Smooth muscle cell (in vitro differentiated cells): ENCODE data around the gene VTI1A. TPM values are rescaled to one million over a fixed set of nuclear protein-coding genes. Genes with fewer than 3 reads are reported as not detected.

Experiments
- DNase-seq: peaks from one replicate; lab custom pipeline; 2025; ENCODE audit not compliant: unreplicated experiment; lab: John Stamatoyannopoulos, UW
- H2AFZ ChIP-seq: fragments of 200-600 bp; sonication (generic); 2 replicates; pipeline ENCODE4 v1.6.0; 2016; ENCODE audit warnings: antibody characterized with exemption, low read depth, mild to moderate bottlenecking
- H3F3A ChIP-seq: fragments of 200-600 bp; sonication (generic); 2 replicates; pipeline ENCODE4 v1.6.0; 2017; ENCODE audit warnings: antibody characterized with exemption, low read depth
- H3K27ac ChIP-seq: fragments of 200-600 bp; sonication (generic); 2 replicates; pipeline ENCODE4 v1.5.1; 2016; ENCODE audit warnings: low read depth, mild to moderate bottlenecking
- H3K27me3 ChIP-seq: fragments of 200-600 bp; sonication (generic); 2 replicates; pipeline ENCODE4 v1.6.1; 2016; ENCODE audit warnings: low read depth, mild to moderate bottlenecking
- H3K36me3 ChIP-seq: fragments of 200-600 bp; sonication (generic); 2 replicates; pipeline ENCODE4 v1.5.1; 2016; ENCODE audit warnings: low read depth
- H3K4me1 ChIP-seq: fragments of 200-600 bp; sonication (generic); 2 replicates; pipeline ENCODE4 v1.5.1; 2016; ENCODE audit warnings: low read depth
- H3K4me2 ChIP-seq: fragments of 200-600 bp; sonication (generic); 2 replicates; pipeline ENCODE4 v1.6.0; 2016; ENCODE audit warnings: mild to moderate bottlenecking
- H3K4me3 ChIP-seq: fragments of 200-600 bp; sonication (generic); 2 replicates; pipeline ENCODE4 v1.5.1; 2016; ENCODE audit warnings: mild to moderate bottlenecking
- H3K79me2 ChIP-seq: fragments of 200-600 bp; sonication (generic); 2 replicates; pipeline ENCODE4 v1.6.0; 2016; ENCODE audit warnings: low read depth, mild to moderate bottlenecking
- H3K9ac ChIP-seq: fragments of 200-600 bp; sonication (generic); 2 replicates; pipeline ENCODE4 v1.6.0; 2016; ENCODE audit warnings: low read depth
- H3K9me3 ChIP-seq: fragments of 200-600 bp; sonication (generic); replicated peaks from 2 replicates; pipeline ENCODE4 v1.5.1; 2016; ENCODE audit warnings: low read depth
- H4K20me1 ChIP-seq: fragments of 200-600 bp; sonication (generic); 2 replicates; pipeline ENCODE4 v1.6.0; 2016; ENCODE audit warnings: low read depth
- WGBS: methylation state at CpG from one replicate; pipeline ENCODE4 v1.1.7; 2016; ENCODE audit warnings: low lambda C conversion rate; 5-methylcytosine and 5-hydroxymethylcytosine counted together
- polyA plus RNA-seq: library from polyadenylated mRNA; unstranded; fragments of >200 nt; fragmentation: Nextera tagmentation; extraction: Ambion mirVana; gene quantifications from 2 replicates; pipeline ENCODE4 v1.2.1, GENCODE V29; 2016
- total RNA-seq: library from RNA; depleted of rRNA; stranded (reverse); fragments of >200 nt; gene quantifications from 2 replicates; pipeline ENCODE4 v1.2.3, GENCODE V29; 2014
- TF ChIP-seq, protein P1 (sequence below): fragments of 200-600 bp; sonication (generic); IDR thresholded peaks from 2 replicates; pipeline ENCODE4 v1.5.1; 2017; ENCODE audit warnings: borderline replicate concordance, mild to moderate bottlenecking, antibody characterized with exemption; ENCODE audit not compliant: insufficient read depth, poor library complexity, severe bottlenecking

VTI1A gene
- total and polyA plus RNA-seq, 2 experiments from 2014 or later: 14.0 to 21.8 TPM

DNA sequence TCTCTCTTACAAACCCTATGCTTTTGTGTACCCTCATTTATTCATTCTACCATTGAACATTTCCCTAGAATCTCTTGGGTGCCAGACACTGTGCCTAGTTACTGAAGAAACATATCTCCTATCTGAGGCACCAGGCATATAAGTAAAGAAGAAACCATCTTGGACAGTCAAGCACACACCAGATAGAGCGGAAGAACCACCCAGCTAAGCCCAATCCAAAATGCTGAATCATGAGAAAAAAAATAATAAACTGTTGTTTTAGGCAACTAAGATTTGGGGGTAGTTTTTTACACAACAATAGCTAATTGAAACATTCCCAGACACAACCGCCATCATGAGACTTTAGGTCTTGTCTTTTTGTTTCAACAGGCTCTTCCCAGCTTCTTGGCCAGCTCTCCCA, 400.8 kb downstream of the VTI1A start:
- Histone ChIP-seq H3K36me3 (no peaks in the 10 kb centered on the region), H3K79me2 (no peaks in the 10 kb centered on the region), H3K4me3 (no peak overlapping the region), H3K9ac (no peak overlapping the region), H3K27ac (no peak overlapping the region), H3K27me3 (no peaks in the 10 kb centered on the region), H3F3A (no peaks in the 10 kb centered on the region), H4K20me1 (no peaks in the 10 kb centered on the region), H2AFZ (no peak overlapping the region), H3K4me2 (no peak overlapping the region), H3K9me3 (no peaks in the 10 kb centered on the region), H3K4me1 (peaks cover 7% of the 10 kb centered on the region)
- WGBS: 98% methylated on average over 2 of the region's 2 CpGs
- TF ChIP-seq, protein P1, sequence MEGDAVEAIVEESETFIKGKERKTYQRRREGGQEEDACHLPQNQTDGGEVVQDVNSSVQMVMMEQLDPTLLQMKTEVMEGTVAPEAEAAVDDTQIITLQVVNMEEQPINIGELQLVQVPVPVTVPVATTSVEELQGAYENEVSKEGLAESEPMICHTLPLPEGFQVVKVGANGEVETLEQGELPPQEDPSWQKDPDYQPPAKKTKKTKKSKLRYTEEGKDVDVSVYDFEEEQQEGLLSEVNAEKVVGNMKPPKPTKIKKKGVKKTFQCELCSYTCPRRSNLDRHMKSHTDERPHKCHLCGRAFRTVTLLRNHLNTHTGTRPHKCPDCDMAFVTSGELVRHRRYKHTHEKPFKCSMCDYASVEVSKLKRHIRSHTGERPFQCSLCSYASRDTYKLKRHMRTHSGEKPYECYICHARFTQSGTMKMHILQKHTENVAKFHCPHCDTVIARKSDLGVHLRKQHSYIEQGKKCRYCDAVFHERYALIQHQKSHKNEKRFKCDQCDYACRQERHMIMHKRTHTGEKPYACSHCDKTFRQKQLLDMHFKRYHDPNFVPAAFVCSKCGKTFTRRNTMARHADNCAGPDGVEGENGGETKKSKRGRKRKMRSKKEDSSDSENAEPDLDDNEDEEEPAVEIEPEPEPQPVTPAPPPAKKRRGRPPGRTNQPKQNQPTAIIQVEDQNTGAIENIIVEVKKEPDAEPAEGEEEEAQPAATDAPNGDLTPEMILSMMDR: no peak
- DNase-seq: no peak

DNA sequence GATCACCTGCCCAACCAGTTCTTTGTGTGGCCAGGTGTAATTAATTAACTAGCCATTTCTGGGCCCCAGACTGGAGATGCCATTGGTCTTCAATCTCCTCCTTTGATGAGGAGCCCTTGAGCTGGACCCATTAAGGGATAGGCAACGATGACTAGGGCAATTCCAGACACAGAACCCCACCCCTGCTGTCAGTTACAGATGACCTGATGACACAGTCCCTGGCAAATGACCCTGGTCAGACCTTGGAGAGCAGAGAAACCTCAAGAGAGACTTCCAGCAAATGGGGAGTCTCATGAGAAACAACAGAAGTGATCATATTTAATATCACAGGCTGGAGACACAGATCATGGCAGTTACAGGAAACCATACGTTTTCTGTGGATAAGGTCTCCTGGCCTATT, 401.2 kb downstream of the VTI1A start:
- TF ChIP-seq, protein P1: no peak
- Histone ChIP-seq H2AFZ (no peak overlapping the region), H3K4me2 (no peak overlapping the region), H3K9me3 (no peaks in the 10 kb centered on the region), H3K9ac (no peak overlapping the region), H3K79me2 (no peaks in the 10 kb centered on the region), H3K27me3 (no peaks in the 10 kb centered on the region), H3K4me3 (no peak overlapping the region), H3F3A (no peaks in the 10 kb centered on the region), H4K20me1 (no peaks in the 10 kb centered on the region), H3K4me1 (peaks cover 7% of the 10 kb centered on the region), H3K36me3 (no peaks in the 10 kb centered on the region), H3K27ac (no peak overlapping the region)
- no peak for DNase-seq
- WGBS: 94% methylated on average over 2 of the region's 2 CpGs

DNA sequence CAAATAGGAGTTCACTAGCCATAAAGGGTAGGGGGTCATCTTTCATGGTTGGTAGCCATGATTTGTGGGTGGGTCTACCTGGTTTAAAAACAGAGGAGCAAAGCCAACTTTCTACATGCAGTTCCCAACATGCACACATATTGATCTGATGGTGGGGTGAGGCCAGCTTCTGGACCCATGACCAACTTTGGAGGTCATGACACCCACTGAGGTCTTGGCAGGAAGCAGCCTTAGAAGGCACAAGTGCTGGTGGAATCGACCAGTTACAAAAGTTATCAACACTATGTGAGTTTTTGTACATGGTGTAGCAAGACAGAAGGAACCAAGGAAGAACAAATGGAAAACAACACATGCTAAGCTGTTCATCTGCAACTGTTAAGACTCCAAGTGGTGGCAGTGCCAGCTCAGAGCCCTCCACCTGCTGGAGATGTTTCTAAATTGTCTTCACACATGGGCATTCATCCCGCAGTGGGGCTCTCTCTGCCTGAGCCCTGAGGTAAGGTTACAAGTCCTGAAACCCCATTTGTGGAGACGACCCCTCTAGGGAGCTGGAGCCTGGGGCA, 401.9 kb downstream of the VTI1A start:
- Histone ChIP-seq H3K36me3 (no peaks in the 10 kb centered on the region), H3K4me1 (peaks cover 7% of the 10 kb centered on the region)
- TF ChIP-seq, protein P1: no peak

DNA sequence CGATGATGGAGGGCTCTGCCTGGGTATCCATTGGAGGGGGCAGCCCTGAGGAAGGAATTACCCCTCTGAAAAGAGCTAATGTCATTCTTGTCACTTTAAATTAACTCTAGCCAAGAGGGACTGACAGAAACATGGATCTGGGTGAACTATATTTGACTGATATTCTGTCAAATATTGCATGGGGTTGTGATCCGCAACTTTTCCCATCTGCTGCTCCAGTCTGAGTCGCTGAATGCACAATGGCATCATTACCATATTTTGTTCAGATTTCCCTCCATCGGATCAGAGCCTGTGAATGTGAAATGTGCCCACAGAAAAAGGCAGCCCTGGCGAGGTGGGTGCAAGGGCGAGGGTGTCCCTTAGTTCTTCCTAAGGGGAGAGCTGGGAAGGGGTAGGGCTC, 402.5 kb downstream of the VTI1A start:
- DNase-seq: no peak
- Histone ChIP-seq H3K4me2 (no peak overlapping the region), H3K36me3 (no peaks in the 10 kb centered on the region), H3K27ac (no peak overlapping the region), H3K4me3 (no peak overlapping the region), H3K9ac (no peak overlapping the region), H2AFZ (no peak overlapping the region), H3F3A (no peaks in the 10 kb centered on the region), H3K79me2 (no peaks in the 10 kb centered on the region), H4K20me1 (no peaks in the 10 kb centered on the region), H3K27me3 (no peaks in the 10 kb centered on the region), H3K4me1 (peaks cover 7% of the 10 kb centered on the region), H3K9me3 (no peaks in the 10 kb centered on the region)
- WGBS: over 99% methylated on average over 6 of the region's 6 CpGs
- TF ChIP-seq, protein P1: no peak

More for the DNA sequence above, 401.9 kb downstream of the VTI1A start:
- no peak overlapping the region for H3K27ac ChIP-seq
- H3K4me3 ChIP-seq: no peak overlapping the region
- no peaks in the 10 kb centered on the region for H3K79me2 ChIP-seq
- no peaks in the 10 kb centered on the region for H4K20me1 ChIP-seq
- 96% methylated on average over 3 of the region's 3 CpGs for WGBS
- no peaks in the 10 kb centered on the region for H3K27me3 ChIP-seq
- no peak for DNase-seq
- H2AFZ ChIP-seq: no peak overlapping the region
- no peaks in the 10 kb centered on the region for H3K9me3 ChIP-seq
- H3F3A ChIP-seq: no peaks in the 10 kb centered on the region
- H3K4me2 ChIP-seq: no peak overlapping the region
- H3K9ac ChIP-seq: no peak overlapping the region
